HG03439 (cell line): Measurements from ENCODE around the gene SIPA1L3.
"Not testable (repeated sequence)": the region's sequence is repeated elsewhere in the genome, so short reads cannot be mapped to it uniquely, and the experiment has no call there.

Source experiments
- ATAC-seq: cut with Tn5 transposase; IDR thresholded peaks from one replicate; pipeline ENCODE4 v1.9.1; 2021; ENCODE audit warnings: mild to moderate bottlenecking, moderate library complexity; ENCODE audit not compliant: unreplicated experiment

Gene SIPA1L3

GRCh38 chr19:38018694-38019395, 111.8 kb downstream of the SIPA1L3 start:
- no peak for ATAC-seq

GRCh38 chr19:38019396-38019724, 112.4 kb downstream of the SIPA1L3 start:
- no peak for ATAC-seq

- ATAC-seq, result no peak
Measured at GRCh38 chr19:38020311-38020710, 113.3 kb downstream of the SIPA1L3 start.

- no peak for ATAC-seq
Measured at GRCh38 chr19:38021352-38021751, 114.3 kb downstream of the SIPA1L3 start.

- ATAC-seq, result no peak
Measured at GRCh38 chr19:38022791-38023670, 116.0 kb downstream of the SIPA1L3 start.

GRCh38 chr19:38023671-38024541, 116.9 kb downstream of the SIPA1L3 start:
- ATAC-seq, result no peak

- ATAC-seq, result no peak
Measured at GRCh38 chr19:38024992-38025908, 118.2 kb downstream of the SIPA1L3 start.

GRCh38 chr19:38025909-38026307, 118.9 kb downstream of the SIPA1L3 start:
- no peak for ATAC-seq

- no peak for ATAC-seq
Measured at GRCh38 chr19:38028913-38029510, 122.0 kb downstream of the SIPA1L3 start.

- not testable (repeated sequence) for ATAC-seq
Measured at GRCh38 chr19:38030001-38030400, 123.0 kb downstream of the SIPA1L3 start.

GRCh38 chr19:38030686-38031422, 123.8 kb downstream of the SIPA1L3 start:
- ATAC-seq, result no peak

- no peak for ATAC-seq
Measured at GRCh38 chr19:38031423-38031770, 124.4 kb downstream of the SIPA1L3 start.

GRCh38 chr19:38032151-38032550, 125.1 kb downstream of the SIPA1L3 start:
- no peak for ATAC-seq

- ATAC-seq, result no peak
Measured at GRCh38 chr19:38032951-38033350, 125.9 kb downstream of the SIPA1L3 start.

GRCh38 chr19:38033658-38034491, 126.9 kb downstream of the SIPA1L3 start:
- peak; percentile 61 for ATAC-seq

- no peak for ATAC-seq
Measured at GRCh38 chr19:38034492-38034860, 127.5 kb downstream of the SIPA1L3 start.

GRCh38 chr19:38035515-38036495, 128.8 kb downstream of the SIPA1L3 start:
- ATAC-seq, result no peak
